NCI-H510A treated with DMSO at 0.1 percent for 48 hours (cell line): ENCODE results near the gene CD151.
A peak's percentile ranks its signal among the peaks of the same experiment; 100 is the strongest.

Experiments
- DNase-seq: peaks from one replicate; lab custom pipeline; 2025; lab: John Stamatoyannopoulos, UW

CD151 gene

DNA sequence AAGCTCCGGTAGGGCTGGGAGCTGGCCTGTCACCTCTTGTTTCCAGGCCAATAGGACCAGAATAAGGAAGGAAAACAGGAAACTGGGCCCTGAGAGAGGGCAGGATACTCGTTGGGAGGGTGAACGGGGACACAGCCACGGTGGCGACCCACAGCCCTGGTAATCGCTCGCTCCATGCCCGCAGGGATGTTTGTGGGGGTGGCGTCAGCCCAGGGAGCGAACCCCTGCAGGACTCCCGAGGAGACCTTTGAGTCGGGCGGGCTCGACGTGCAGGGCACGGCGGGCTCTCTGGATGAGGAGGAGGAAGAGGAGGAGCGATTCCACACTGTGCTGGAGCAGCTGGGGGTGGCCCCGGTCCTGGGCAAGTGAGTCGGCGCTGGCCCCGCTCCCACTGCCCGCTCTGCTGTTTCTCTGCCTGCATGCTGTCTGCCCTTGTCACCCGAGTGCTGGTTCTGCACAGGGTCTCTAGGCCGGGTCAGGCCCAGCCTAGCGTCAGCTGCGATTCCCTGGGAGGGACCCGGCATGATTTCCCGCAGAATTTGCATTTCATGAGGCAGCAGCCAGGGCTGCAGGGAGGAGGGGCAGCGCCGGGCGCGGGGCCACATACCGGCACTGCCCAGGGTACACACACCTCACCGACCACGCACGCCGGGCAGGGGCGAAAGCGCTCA is 3.4 kb upstream of the CD151 start:
- no peak for DNase-seq

- no peak for DNase-seq
Observed at GRCh38 chr11:829847-830294, 2.9 kb upstream of the CD151 start.

- DNase-seq, result peak; percentile 62
Observed at GRCh38 chr11:830295-831117, 2.2 kb upstream of the CD151 start.

- no peak for DNase-seq
Observed at GRCh38 chr11:831118-831864, 1.5 kb upstream of the CD151 start.

DNA sequence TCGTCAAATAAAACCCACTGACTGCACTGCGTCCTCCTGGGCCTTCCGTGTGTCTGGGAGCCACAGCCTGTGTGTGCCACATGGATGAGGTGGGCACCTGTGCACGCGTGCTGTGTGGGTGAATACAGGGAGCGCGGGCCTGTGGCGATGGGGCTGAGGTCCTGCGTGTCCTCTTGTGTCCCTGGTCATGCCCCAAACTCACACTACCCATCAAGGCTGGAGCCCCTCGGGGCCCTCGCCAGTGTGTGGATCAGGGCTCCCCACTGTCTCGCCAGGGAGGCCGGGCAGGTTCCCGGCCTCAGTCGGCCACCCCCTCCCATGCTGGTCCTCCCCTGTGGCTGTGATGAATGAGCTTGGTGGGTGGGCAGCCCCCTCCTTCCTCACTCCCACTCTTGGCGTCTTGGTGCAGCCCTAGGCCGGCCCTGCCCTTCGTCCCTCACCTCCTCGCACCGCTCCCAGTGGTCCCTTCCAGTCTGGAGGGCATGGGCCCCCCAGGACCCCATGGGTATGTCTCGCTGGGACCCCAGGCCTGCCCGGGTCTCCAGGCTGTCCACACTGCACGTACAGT is 707 bp upstream of the CD151 start:
- DNase-seq, result no peak

DNA sequence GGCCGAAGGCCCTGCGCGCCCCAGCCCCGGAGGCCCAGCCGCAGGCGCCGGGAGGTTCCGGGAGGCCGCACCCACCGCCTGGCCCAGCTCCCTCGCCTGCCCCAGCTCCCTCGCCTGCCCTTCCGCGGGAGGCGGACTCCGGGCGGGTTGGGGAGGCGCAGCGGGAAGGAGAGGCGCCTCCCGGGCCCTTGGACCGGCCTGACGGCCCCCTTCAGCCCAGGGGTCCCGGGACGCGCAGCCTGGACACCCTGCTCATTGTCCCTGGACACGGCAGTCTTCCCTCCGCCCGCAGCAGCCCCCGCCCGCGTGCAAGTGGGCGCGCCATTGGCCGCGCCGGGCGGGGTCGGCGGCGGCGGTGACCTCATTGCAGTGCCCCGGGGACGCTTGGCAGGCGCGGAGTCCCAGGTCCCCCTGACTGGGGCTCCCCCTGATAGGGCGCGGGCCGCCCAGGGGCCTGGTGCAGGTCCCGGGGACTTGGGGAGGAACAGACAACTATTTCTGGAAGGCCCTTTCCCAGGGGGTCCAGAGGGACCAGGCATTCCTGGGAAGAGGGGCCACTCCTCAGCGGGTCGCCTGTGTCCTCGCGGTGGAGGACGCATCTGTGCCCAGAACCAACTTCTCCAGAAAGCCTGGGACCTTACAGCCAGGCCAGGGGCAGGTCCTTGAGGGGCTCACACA is 501 bp downstream of the CD151 start:
- DNase-seq, result no peak

GRCh38 chr11:833849-834311 is 1.1 kb downstream of the CD151 start:
- no peak for DNase-seq

GRCh38 chr11:834371-835316 is 1.9 kb downstream of the CD151 start:
- DNase-seq, result no peak

DNA sequence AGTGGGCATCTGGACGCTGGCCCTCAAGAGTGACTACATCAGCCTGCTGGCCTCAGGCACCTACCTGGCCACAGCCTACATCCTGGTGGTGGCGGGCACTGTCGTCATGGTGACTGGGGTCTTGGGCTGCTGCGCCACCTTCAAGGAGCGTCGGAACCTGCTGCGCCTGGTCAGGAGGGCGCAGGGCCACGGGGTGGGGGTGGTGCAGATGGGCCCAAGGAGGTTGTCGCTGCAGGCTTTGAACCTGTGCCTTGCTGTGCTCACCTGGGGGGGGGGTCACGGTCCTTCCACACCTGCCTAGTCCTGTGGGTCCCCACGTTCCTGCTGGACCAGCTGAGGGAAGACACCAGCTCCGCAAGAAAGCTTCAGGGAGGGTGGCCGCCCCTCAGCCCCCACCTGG is 3.5 kb downstream of the CD151 start:
- no peak for DNase-seq

DNA sequence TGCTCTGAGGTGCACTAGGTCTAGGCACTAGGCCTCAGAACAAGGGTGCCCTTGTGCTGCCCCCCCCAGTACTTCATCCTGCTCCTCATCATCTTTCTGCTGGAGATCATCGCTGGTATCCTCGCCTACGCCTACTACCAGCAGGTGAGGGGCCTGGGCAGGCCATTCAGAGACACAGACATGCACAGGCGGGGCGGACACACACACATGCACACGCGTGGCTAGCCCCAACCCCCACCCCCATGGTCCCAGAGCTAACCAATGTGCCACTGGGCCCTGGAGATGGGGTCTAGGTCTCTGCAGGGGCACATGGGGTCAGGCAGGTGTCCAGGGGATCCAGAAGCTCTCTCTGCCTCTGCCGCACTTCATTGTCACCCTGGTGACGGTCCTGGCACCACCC is 3.9 kb downstream of the CD151 start:
- no peak for DNase-seq

GRCh38 chr11:837189-837989 is 4.6 kb downstream of the CD151 start:
- no peak for DNase-seq

- DNase-seq, result no peak
Observed at GRCh38 chr11:837990-838307, 5.2 kb downstream of the CD151 start.

GRCh38 chr11:838441-839279 is 5.9 kb downstream of the CD151 start:
- no peak for DNase-seq

DNA sequence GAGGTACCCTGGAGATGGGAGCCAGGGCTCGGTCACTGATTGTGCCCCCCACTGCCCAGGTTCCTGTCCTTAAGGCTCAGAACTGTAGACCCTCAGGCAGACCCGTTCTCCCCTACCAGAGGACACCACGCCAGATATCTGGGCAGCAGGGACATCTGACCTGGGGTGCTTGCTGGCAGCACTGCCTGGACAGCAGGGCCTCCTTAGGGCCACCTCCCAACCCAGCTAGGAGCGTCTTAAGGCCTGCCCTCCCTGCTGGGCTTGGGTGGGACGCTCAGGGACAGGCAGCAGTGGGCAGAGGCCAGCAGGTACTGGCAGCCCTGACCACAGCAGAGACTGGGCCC is 6.5 kb downstream of the CD151 start:
- DNase-seq, result no peak

DNA sequence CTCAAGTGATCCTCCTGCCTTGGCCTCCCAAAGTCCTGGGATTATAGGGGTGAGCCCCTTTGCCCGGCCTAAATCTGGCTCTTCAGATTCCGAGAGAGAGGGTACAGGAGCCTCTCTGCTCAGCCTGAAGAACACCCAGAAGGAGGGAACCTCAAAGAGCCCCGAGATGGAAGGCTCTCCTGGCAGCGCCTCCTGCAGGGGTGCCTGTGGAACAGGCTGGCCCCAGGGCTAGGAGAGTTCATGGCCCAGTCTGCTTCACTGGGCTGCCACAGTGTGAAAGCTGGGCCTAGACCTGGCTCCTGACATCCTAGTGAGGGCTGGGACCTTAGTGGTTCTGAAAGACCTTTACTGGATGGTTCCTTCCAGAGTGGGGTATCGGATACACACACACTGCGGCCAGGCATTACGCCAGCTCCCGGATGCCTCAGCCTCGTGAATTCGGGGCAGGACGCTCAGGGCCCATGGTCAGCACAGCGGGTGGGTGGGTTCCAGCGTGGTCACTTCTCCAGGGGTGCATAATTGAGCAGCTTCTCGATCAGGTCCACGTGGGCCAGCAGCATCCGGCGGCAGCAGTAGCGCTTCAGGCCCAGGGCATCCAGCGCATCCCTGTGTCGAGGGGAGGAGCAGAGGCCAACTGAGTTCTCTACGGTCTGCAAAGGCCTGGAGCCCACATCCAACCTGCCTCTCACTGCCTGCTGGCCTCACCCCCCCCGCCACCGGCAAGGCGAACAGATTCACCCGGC is 7.3 kb downstream of the CD151 start:
- DNase-seq, result no peak

- DNase-seq, result no peak
Observed at GRCh38 chr11:841981-842369, 9.2 kb downstream of the CD151 start.

DNA sequence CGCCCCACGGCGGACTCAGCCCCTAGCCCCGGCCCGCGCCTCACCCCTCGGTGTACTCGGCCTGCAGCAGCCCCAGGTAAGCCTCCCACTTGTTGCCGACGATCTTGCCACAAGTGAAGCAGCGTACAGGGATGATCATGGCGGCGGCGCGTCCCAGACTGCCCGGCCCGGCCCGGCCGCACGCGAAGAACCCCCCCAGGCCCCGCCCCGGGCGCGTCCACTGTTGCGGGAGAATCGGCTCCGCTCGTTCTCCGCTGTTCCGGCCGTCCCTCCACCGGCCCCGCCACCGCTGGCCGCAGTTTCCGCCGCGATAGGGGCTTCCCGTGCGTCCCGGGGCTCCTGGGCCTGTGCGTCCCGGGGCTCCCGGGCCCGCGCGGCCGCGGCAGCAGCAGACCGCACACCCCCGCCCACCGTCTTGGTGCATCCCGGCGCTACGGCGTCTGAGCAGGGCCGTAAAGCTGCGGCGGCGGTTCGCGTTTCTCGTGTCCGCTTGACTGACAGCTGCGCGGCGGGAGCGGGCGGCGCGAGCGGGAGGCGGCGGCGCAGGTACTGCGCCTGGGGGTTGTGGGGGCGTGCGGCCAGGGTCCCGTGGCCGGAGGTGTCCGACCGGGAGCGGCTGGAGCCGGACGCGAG is 9.7 kb downstream of the CD151 start, which contains the start of the genes POLR2L and TSPAN4:
Gene POLR2L (minus strand): TSS at position 160 of the 633 bp plus-strand sequence. CDS start 21 bp downstream, at position 139.
Gene TSPAN4 (plus strand): TSS at position 483 of the 633 bp plus-strand sequence. CDS start 7,453 bp downstream, outside the sequence.
- DNase-seq, result peak; percentile 56
